Measurements from ENCODE around the gene SPOCD1. TPM values are rescaled to one million over a fixed set of nuclear protein-coding genes. Genes with fewer than 3 reads are reported as not detected.
A peak's percentile ranks its signal among the peaks of the same experiment; 100 is the strongest.

The SPOCD1 gene
- total RNA-seq, 2 donors from 2014 or later, result 0.43 TPM; not detected in 1

GRCh38 chr1:31802190-31803150, 13.4 kb downstream of the SPOCD1 start:
- H3K9me3 ChIP-seq, result no peaks in the 10 kb centered on the region
- no peaks in the 10 kb centered on the region for H3K36me3 ChIP-seq
- H3K27me3 ChIP-seq, result no peaks in the 10 kb centered on the region
- peak; percentile 32 for DNase-seq (ENCODE audit: low spot score)
- no peak overlapping the region for H3K27ac ChIP-seq
- H3K4me1 ChIP-seq, result no peaks in the 10 kb centered on the region
- TF ChIP-seq CTCF (IDR thresholded peaks at IDR 0.05), result no peak
- peak overlapping the region in 1 of 2 donors; percentile 7 for H3K4me3 ChIP-seq

- no peaks in the 10 kb centered on the region for H3K4me1 ChIP-seq
- peak; percentile 52 for DNase-seq (ENCODE audit: low spot score)
- H3K27me3 ChIP-seq, result no peaks in the 10 kb centered on the region
- H3K4me3 ChIP-seq, result no peak overlapping the region
- H3K9me3 ChIP-seq, result no peaks in the 10 kb centered on the region
- no peak for TF ChIP-seq CTCF (IDR thresholded peaks at IDR 0.05)
- no peak overlapping the region for H3K27ac ChIP-seq
- H3K36me3 ChIP-seq, result no peaks in the 10 kb centered on the region
Measured at GRCh38 chr1:31801458-31801857, 14.4 kb downstream of the SPOCD1 start.

DNA sequence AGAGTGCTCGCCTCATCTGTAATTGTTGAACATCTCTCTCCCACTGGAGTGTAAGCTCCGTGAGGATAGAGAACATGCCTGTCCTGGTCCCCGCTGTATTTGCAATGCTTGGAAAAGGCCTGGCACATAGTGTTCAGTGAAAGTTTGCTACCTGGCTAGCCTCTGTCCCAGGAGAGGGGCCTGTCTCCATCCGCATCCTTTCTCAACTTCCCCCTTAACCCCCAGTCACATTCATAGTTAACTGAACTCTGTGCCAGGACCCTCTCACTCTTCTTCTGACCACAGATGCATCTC, 15.2 kb downstream of the SPOCD1 start:
- H3K27me3 ChIP-seq, result no peaks in the 10 kb centered on the region
- DNase-seq (ENCODE audit: low spot score), result no peak
- no peak overlapping the region for H3K27ac ChIP-seq
- H3K9me3 ChIP-seq, result no peaks in the 10 kb centered on the region
- no peaks in the 10 kb centered on the region for H3K4me1 ChIP-seq
- H3K36me3 ChIP-seq, result no peaks in the 10 kb centered on the region
- no peak for TF ChIP-seq CTCF (IDR thresholded peaks at IDR 0.05)
- no peak overlapping the region for H3K4me3 ChIP-seq

DNA sequence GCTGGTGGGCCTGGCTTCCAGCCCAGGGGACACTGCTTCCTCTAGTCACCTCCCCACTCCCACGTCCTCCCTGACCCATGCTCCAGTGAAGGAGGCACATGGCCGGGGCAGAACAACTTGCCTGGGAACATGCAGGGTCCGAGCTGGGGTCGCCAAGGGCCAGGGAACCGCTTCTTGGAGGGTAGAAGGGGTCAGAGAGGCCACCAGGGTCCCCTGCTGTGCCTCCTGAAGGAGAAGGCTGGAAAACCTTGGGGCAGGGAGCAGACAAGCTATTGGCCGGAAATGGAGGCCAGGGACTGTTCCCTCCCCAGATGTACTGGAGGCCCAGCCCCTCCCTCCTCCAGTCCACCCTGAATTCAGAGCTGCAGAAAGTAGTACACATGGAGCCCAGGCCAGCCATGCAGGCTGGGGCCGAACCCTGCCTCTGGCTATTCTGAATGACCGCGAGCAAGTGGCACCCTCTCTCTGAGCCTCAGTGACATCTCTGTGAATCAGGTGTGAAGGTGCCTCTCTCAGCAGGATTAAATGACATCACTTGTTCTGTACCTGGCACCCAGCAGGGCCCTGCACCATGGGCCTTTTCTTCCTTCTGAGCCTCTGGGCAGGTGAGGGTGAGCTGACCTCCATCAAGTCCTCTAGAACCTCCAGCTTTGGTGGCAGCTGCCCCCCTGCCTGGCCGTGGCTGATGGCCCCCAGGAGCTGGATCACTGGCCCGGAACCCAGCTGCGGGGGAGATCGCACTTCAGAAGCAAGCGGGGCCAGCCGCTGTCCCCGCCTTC, 15.7 kb downstream of the SPOCD1 start:
- Histone ChIP-seq H3K36me3 (no peaks in the 10 kb centered on the region), H3K4me3 (no peak overlapping the region), H3K27ac (no peak overlapping the region), H3K9me3 (no peaks in the 10 kb centered on the region), H3K4me1 (no peaks in the 10 kb centered on the region), H3K27me3 (no peaks in the 10 kb centered on the region)
- DNase-seq (ENCODE audit: low spot score), result no peak
- TF ChIP-seq CTCF (IDR thresholded peaks at IDR 0.05), result no peak

DNA sequence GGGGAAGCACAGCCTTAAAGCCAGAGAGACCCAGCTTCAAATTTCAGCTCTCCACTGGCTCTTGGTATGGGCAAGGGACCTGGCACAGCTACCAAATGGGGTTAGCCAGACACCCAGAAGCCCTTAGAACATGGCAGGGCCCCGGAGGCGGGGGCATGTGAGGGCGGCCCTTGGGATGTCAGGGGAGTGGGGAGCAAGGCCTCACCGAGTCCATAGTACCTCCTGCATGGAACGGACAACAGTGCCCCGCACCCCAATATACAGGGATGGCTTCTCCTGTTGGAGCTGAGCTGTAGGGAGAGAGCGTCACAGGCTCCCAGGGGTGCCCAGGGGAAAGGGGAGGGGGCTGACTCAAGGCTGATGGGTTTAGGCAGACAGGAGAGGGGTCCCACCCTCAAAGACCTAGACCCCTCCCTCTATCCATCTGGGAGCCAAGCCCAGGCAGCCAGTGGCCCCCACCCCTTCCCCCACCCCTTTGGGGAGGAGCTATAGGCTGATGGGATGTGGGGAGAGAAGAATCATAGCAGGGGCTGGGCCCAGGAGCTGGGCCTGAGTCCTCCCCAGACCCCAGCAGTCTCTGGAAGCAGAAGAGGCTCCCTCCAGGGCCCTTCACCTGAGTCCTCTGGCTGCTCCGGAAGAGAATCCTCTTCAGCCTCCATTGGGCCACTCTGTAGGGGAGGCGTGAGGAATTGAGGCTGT, 16.5 kb downstream of the SPOCD1 start:
- Histone ChIP-seq H3K27ac (no peak overlapping the region), H3K27me3 (no peaks in the 10 kb centered on the region), H3K4me1 (no peaks in the 10 kb centered on the region), H3K36me3 (no peaks in the 10 kb centered on the region), H3K4me3 (no peak overlapping the region), H3K9me3 (no peaks in the 10 kb centered on the region)
- no peak for TF ChIP-seq CTCF (IDR thresholded peaks at IDR 0.05)
- no peak for DNase-seq (ENCODE audit: low spot score)

Measured in right atrium auricular region (tissue), 2 donors.